ENCODE data around the gene PCDHGA1.

GRCh38 chr5:141413540-141414069 lies 83.3 kb downstream of the PCDHGA1 start:
- TF ChIP-seq CTCF (IDR thresholded peaks at IDR 0.05; ENCODE audit: low read depth, low read length, missing input control) (no peak), YY1 (IDR thresholded peaks at IDR 0.05) (no peak), TAF1 (conservative IDR thresholded peaks at IDR 0.05) (no peak), EGR1 (IDR thresholded peaks at IDR 0.05; ENCODE audit: low read depth in 2 of 2) (no peak)

Measured in liver (tissue), 3 donors.